GM18498 (cell line): Measurements from ENCODE around the gene KCNJ12.

Experiments
- ATAC-seq: cut with Tn5 transposase; IDR thresholded peaks from one replicate; pipeline ENCODE4 v1.9.1; 2021; ENCODE audit warnings: mild to moderate bottlenecking, moderate library complexity; ENCODE audit not compliant: unreplicated experiment

Gene KCNJ12

DNA sequence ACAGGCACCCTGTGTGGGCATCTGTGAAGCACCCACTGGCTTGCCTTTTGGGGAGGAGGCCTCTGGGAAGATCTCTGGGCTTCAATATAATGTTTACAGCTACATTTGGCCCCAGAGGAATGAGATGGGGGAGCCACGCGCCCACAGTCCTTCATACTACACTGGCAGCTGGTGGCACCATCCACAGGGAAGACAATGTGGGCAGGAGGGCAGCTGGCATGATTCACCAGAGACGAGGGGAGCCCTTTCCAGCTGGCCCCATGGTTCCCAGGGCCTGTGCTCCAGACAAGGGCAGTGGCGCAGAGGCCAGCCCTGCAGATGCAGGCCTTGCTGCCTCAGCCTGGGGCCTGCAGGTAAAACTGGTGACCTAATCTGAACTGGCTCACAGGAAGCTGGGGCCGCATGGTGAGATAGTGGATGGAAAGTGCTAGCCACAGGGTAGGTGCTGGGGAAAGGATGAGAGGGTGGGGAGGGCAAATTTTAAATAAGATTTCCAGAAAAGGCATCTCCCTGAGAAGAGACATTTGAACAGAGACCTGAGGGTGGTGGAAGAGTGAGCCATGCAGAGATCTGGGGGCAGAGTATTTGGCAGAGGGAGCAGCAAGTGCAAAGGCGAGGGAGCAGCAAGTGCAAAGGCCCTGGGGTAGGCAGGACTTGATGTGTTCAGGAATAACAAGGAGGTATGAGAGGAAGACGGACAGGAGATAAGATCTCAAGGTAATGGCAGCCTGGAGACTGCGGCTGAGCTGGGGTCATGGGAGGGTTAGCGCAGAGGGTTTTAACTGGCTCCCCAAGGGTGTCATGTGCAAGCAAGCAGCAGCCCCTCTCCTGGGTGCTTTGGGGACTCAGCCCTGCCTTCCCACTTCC lies 12.1 kb upstream of the KCNJ12 start:
- no peak for ATAC-seq

- ATAC-seq = no peak
These were observed 11.1 kb upstream of the KCNJ12 start for GRCh38 chr17:21365016-21365415.

DNA sequence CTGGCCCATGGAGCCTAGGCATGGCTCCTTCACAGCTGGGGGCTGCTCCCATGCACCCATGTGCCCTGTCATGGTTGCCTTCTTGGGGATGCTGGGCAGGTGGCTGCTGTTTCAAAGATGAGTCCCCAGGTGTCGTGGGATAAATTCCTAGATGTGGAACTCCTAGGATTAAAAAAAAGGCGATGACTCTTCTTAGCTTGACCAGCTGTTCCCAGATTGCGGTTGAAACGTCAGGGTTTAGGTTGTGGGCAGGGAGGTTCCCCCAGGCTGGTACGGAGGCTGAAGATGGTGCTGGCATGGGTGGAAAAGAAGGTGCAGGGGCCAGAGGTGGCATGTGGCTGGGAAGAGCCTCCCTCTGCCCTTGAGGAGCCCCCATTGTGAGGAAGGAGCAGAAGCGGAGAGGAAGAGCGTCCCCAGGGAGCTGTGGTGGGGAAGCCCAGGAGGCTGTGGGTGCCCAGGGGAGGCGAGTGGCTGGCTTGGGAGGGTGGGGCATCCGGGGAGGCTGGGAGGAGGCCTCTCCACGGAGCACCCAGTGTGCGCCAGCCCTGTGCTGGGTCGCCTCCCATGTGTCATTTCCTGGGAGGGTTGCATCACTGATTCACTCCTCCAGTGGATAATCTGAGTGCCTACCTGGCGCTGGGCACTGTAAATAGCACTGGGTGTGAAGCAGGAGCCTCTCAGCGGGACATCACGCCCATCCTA lies 7.5 kb upstream of the KCNJ12 start:
- no peak for ATAC-seq

DNA sequence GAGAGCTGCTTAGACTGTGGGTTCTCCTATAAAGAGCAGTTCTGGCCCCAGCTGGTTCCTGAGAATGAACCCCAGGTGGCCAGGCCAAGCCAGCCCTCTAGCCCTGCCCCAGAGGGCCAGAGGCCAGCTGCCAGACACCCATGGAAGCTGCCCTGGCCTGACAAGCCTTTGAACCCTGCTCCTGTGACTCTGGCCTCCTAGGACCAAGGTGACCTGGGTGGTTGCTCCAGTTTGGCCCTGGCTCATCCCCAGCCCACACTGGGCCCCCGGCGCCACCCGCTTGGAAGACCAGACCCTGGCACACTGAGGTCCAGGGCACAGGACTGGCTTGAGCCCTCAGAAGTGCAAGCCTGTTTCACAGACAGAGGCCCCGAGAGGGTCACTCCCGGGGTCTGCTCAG lies 6.8 kb upstream of the KCNJ12 start:
- no peak for ATAC-seq

GRCh38 chr17:21370430-21370829 lies 5.7 kb upstream of the KCNJ12 start:
- no peak for ATAC-seq

- no peak for ATAC-seq
These were observed 4.6 kb upstream of the KCNJ12 start for GRCh38 chr17:21371511-21372081.

- no peak for ATAC-seq
These were observed 3.8 kb upstream of the KCNJ12 start for GRCh38 chr17:21372256-21372954.

GRCh38 chr17:21373036-21373435 lies 3.1 kb upstream of the KCNJ12 start:
- no peak for ATAC-seq

- ATAC-seq = no peak
These were observed 2.3 kb upstream of the KCNJ12 start for GRCh38 chr17:21373696-21374440.

DNA sequence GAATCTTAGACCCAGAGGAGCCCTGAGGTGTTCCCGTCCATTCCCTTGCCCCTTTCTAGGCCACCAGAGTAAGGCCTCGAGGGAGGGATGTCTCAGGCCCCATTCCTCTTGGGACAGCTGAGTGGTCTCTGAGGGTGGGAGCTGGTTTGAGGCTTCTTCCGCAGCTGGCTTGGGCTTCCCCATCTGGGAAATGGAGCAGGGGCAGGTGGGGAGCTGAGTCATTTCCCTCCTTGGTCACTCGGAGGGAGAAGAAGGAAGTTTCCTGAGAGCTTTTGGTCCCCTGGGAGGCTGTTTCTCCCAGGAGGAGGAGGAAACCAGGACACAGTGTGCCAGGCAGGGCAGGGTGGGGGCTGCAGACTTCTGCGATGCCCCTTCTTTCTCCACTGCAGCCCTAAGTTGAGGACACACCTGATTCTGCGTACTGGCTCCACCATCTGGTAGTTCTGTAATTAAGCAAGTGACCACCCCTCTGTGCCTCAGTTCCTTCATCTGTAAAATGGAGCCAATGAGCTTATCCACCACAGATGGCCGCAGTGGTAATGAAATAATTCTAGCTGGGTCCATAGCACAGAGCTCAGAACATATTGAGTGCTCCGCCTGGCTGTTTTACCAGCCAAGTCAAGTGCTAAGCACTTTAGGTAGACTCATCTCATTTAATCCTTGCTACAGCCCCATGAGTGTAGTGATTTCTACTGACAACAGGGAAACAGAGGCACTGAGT lies 1.6 kb upstream of the KCNJ12 start:
- no peak for ATAC-seq

- no peak for ATAC-seq
These were observed 996 bp upstream of the KCNJ12 start for GRCh38 chr17:21375162-21375560.

DNA sequence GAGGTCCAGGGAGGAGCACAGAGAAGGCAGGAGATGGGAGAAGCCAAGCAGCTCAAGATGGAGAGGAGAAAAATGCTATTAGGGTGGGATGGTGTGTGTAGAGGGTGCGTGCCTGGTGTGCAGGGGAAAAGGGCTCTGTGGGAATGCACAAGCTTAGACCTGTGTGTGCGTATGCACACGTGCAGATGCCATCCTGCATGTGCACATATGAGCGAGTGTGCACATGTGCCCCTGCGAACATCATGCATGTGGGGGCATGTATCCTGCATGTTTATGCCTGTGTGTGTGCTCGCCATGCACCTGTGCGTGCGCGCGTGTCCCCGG lies 438 bp upstream of the KCNJ12 start:
- ATAC-seq = no peak

GRCh38 chr17:21376759-21377690 lies 868 bp downstream of the KCNJ12 start:
- no peak for ATAC-seq

GRCh38 chr17:21377705-21378396 lies 1.7 kb downstream of the KCNJ12 start:
- ATAC-seq = no peak

GRCh38 chr17:21378553-21378952 lies 2.4 kb downstream of the KCNJ12 start:
- ATAC-seq = no peak

DNA sequence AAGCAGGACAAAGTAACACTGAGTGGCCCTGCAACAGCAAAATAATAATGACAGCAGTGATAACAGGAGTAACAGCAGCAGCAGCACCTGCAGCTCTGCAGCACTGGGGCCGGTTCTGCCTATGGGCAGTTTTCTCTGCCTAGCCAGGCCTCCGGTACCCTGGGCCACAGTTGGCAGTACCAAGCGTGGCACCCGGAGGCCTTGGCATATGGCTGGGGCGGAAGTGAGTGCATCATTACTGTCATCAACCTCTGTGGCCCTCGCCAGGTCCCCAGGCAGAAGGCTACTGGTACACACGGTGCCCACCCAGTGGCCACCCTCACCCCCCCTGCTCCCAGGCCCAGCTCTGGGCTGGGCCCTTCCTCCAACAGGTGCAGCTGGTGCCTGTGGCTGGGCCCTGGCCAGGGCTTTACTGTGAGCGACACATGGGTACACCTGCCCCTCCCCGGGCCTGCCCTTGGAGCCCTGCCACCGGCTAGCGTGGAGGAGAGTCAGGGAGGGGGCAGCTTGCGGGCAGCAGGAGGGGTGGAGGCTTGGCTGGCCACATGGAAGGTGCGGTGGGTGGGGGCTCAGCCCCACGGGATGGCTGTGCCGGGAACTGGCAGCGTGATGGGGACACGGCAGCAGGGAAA lies 3.0 kb downstream of the KCNJ12 start:
- no peak for ATAC-seq

DNA sequence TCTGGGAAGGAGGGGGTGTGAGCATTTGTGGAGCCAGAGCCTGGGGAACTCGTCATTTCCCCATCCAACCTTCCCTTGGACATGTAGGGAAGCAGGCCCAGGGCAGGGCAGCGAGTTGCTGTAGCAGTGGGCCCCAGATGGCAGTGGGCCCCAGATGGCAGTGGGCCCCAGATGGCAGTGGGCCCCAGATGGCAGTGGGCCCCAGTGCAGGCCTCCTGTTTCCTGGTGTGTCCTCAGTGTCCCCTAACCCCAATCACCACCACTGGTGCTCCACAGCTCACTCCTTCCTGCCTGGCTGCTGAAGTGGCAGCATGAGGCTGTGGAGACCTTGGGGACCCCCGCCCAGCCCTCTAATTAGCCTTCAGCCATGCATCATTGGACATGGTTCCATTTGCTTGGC lies 4.5 kb downstream of the KCNJ12 start:
- no peak for ATAC-seq

DNA sequence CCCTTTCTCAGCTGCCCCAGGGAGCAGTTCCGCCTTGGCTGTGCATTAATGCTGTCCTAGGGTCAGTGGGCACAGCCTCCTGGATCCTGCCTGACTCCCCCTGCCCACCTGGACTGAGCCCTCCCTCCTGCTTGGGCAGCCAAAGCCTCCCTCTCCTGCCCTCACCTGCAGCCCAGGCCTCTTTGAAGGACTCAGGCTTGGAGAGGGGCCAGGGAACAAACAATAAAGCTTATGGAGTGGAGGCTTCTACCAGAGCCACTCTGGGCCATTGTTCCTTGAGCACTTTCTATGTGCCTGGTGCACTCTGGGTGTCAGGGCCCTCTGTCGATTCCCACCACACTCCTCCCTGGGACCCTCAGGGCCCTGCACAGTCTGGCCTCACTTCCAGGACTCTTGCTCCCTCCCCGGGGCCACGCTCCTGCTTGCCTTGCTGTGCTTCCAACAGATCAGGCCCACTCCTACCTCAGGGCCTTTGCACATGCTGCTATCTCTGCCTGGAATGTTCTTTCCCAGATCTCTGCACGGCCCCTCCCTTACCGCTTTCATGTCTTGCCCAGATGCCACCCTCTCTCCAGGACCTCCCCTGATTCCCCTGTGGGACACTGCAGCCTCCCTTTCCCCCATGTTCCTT lies 5.0 kb downstream of the KCNJ12 start:
- no peak for ATAC-seq
